Measurements from ENCODE around the gene EEF1AKMT3. TPM values are rescaled to one million over a fixed set of nuclear protein-coding genes. Genes with fewer than 3 reads are reported as not detected.

EEF1AKMT3 gene
- total RNA-seq, 5 donors from 2014 or later (not counting 1 experiment from before 2014, with no cell fraction given) = 2.4 to 5.1 (median 3.4) TPM

- Mint-ChIP-seq H3K27ac (no peak overlapping the region), H3K9me3 (no peaks in the 10 kb centered on the region), H3K27me3 (no peaks in the 10 kb centered on the region), H3K36me3 (peaks cover 6% of the 10 kb centered on the region), H3K4me3 (no peak overlapping the region), H3K4me1 (peaks cover 26 to 40% (median 35%) of the 10 kb centered on the region in 3 donors)
- ChIA-PET POLR2A (interaction anchor here in 1 of 2 donors (0.7 kb wide), 1 partner anchor 266 kb away, joined by 8 read pairs; no protein-coding TSS in a partner anchor), CTCF (interaction anchor here (0.7 to 1.2 kb wide), 3 partner anchors 10 to 16 kb away, joined by 4 to 8 read pairs (median 5); no protein-coding TSS in a partner anchor)
- Histone ChIP-seq H3K4me3 (ENCODE audit: control insufficient read depth in 1 of 2, extremely low read depth in 1 of 2, low read length in 1 of 2) (no peak overlapping the region), H3K9me3 (no peaks in the 10 kb centered on the region), H3K27me3 (replicated peaks in 1 of 2; ENCODE audit: control insufficient read depth in 2 of 2, extremely low read depth in 1 of 2, insufficient read depth in 2 of 2, low read length in 1 of 2) (no peaks in the 10 kb centered on the region), H3K4me1 (ENCODE audit: control insufficient read depth in 1 of 2, extremely low read depth in 1 of 2, insufficient read depth in 2 of 2, low read length in 2 of 2) (peaks cover 12 to 42% of the 10 kb centered on the region in 2 experiments), H3K36me3 (ENCODE audit: control insufficient read depth in 2 of 2, extremely low read depth in 1 of 2, insufficient read depth in 1 of 2, low read length in 1 of 2) (peaks cover 0 to 3% of the 10 kb centered on the region in 2 donors), H3K27ac (ENCODE audit: low read length) (no peak overlapping the region)
- DNase-seq = no peak
- WGBS (ENCODE audit: insufficient coverage) = 69% methylated on average over 2 of the region's 4 CpGs
- ATAC-seq (replicated peaks in 1 of 4) = no peak
These were observed 3.3 kb downstream of the EEF1AKMT3 start for GRCh38 chr12:57775563-57776246.

- ChIA-PET CTCF (no interaction called here), POLR2A (no interaction called here)
- no peak overlapping the region for H3K4me3 ChIP-seq (ENCODE audit: control insufficient read depth in 1 of 2, extremely low read depth in 1 of 2, low read length in 1 of 2)
- peaks cover 0 to 3% of the 10 kb centered on the region in 2 donors for H3K36me3 ChIP-seq (ENCODE audit: control insufficient read depth in 2 of 2, extremely low read depth in 1 of 2, insufficient read depth in 1 of 2, low read length in 1 of 2)
- Mint-ChIP-seq H3K36me3 (peaks cover 6% of the 10 kb centered on the region), H3K4me3 (no peak overlapping the region), H3K9me3 (no peaks in the 10 kb centered on the region), H3K4me1 (peaks cover 31 to 43% (median 37%) of the 10 kb centered on the region in 3 donors), H3K27ac (no peak overlapping the region), H3K27me3 (no peaks in the 10 kb centered on the region)
- peaks cover 10 to 43% of the 10 kb centered on the region in 2 experiments for H3K4me1 ChIP-seq (ENCODE audit: control insufficient read depth in 1 of 2, extremely low read depth in 1 of 2, insufficient read depth in 2 of 2, low read length in 2 of 2)
- H3K9me3 ChIP-seq = no peaks in the 10 kb centered on the region
- DNase-seq = no peak
- 81% methylated on average over 2 of the region's 2 CpGs for WGBS (ENCODE audit: insufficient coverage)
- H3K27ac ChIP-seq (ENCODE audit: low read length) = no peak overlapping the region
- no peak for ATAC-seq (replicated peaks in 1 of 4)
- no peaks in the 10 kb centered on the region for H3K27me3 ChIP-seq (replicated peaks in 1 of 2; ENCODE audit: control insufficient read depth in 2 of 2, extremely low read depth in 1 of 2, insufficient read depth in 2 of 2, low read length in 1 of 2)
These were observed 3.8 kb downstream of the EEF1AKMT3 start for GRCh38 chr12:57776247-57776587.

GRCh38 chr12:57777367-57777766 is 5.0 kb downstream of the EEF1AKMT3 start:
- no peak overlapping the region for H3K4me3 ChIP-seq (ENCODE audit: control insufficient read depth in 1 of 2, extremely low read depth in 1 of 2, low read length in 1 of 2)
- H3K9me3 ChIP-seq = no peaks in the 10 kb centered on the region
- WGBS (ENCODE audit: insufficient coverage) = 97% methylated on average over 3 of the region's 7 CpGs
- no peaks in the 10 kb centered on the region for H3K27me3 Mint-ChIP-seq
- no peak overlapping the region for H3K4me3 Mint-ChIP-seq
- H3K4me1 ChIP-seq (ENCODE audit: control insufficient read depth in 1 of 2, extremely low read depth in 1 of 2, insufficient read depth in 2 of 2, low read length in 2 of 2) = peaks cover 17 to 45% of the 10 kb centered on the region in 2 experiments
- H3K9me3 Mint-ChIP-seq = no peaks in the 10 kb centered on the region
- peaks cover 35 to 47% (median 40%) of the 10 kb centered on the region in 3 donors for H3K4me1 Mint-ChIP-seq
- ATAC-seq (replicated peaks in 1 of 4) (no peak), DNase-seq (no peak)
- POLR2A ChIA-PET = no interaction called here
- no peaks in the 10 kb centered on the region for H3K27me3 ChIP-seq (replicated peaks in 1 of 2; ENCODE audit: control insufficient read depth in 2 of 2, extremely low read depth in 1 of 2, insufficient read depth in 2 of 2, low read length in 1 of 2)
- H3K36me3 Mint-ChIP-seq = peaks cover 6% of the 10 kb centered on the region
- H3K36me3 ChIP-seq (ENCODE audit: control insufficient read depth in 2 of 2, extremely low read depth in 1 of 2, insufficient read depth in 1 of 2, low read length in 1 of 2) = peaks cover 0 to 3% of the 10 kb centered on the region in 2 donors
- no peak overlapping the region for H3K27ac Mint-ChIP-seq
- CTCF ChIA-PET = interaction anchor here in 1 of 2 donors (0.7 kb wide), 1 partner anchor 58 kb away, joined by 5 read pairs; no protein-coding TSS in a partner anchor
- H3K27ac ChIP-seq (ENCODE audit: low read length) = no peak overlapping the region

- H3K9me3 Mint-ChIP-seq = no peaks in the 10 kb centered on the region
- H3K4me1 Mint-ChIP-seq = peaks cover 40 to 51% (median 42%) of the 10 kb centered on the region in 3 donors
- Histone ChIP-seq H3K27me3 (replicated peaks in 1 of 2; ENCODE audit: control insufficient read depth in 2 of 2, extremely low read depth in 1 of 2, insufficient read depth in 2 of 2, low read length in 1 of 2) (no peaks in the 10 kb centered on the region), H3K36me3 (ENCODE audit: control insufficient read depth in 2 of 2, extremely low read depth in 1 of 2, insufficient read depth in 1 of 2, low read length in 1 of 2) (peaks cover 0 to 3% of the 10 kb centered on the region in 2 donors), H3K9me3 (no peaks in the 10 kb centered on the region), H3K4me1 (ENCODE audit: control insufficient read depth in 1 of 2, extremely low read depth in 1 of 2, insufficient read depth in 2 of 2, low read length in 2 of 2) (peaks cover 15 to 42% of the 10 kb centered on the region in 2 experiments), H3K4me3 (ENCODE audit: control insufficient read depth in 1 of 2, extremely low read depth in 1 of 2, low read length in 1 of 2) (no peak overlapping the region), H3K27ac (ENCODE audit: low read length) (no peak overlapping the region)
- 100% methylated on average over 3 of the region's 7 CpGs for WGBS (ENCODE audit: insufficient coverage)
- ChIA-PET POLR2A (no interaction called here), CTCF (interaction anchor here in 1 of 2 donors (0.6 to 0.7 kb wide), 2 partner anchors 57 to 100 kb away, joined by 3 to 5 read pairs; no protein-coding TSS in a partner anchor)
- H3K36me3 Mint-ChIP-seq = peaks cover 9% of the 10 kb centered on the region
- ATAC-seq (replicated peaks in 1 of 4) = no peak
- no peak overlapping the region for H3K27ac Mint-ChIP-seq
- H3K4me3 Mint-ChIP-seq = no peak overlapping the region
- no peak for DNase-seq
- H3K27me3 Mint-ChIP-seq = no peaks in the 10 kb centered on the region
These were observed 5.5 kb downstream of the EEF1AKMT3 start for GRCh38 chr12:57777911-57778310.

- DNase-seq (no peak), ATAC-seq (replicated peaks in 1 of 4) (no peak)
- peaks cover 0 to 5% of the 10 kb centered on the region in 2 donors for H3K36me3 ChIP-seq (ENCODE audit: control insufficient read depth in 2 of 2, extremely low read depth in 1 of 2, insufficient read depth in 1 of 2, low read length in 1 of 2)
- H3K4me3 ChIP-seq (ENCODE audit: control insufficient read depth in 1 of 2, extremely low read depth in 1 of 2, low read length in 1 of 2) = no peak overlapping the region
- H3K4me1 ChIP-seq (ENCODE audit: control insufficient read depth in 1 of 2, extremely low read depth in 1 of 2, insufficient read depth in 2 of 2, low read length in 2 of 2) = peaks cover 22 to 46% of the 10 kb centered on the region in 2 experiments
- H3K27ac ChIP-seq (ENCODE audit: low read length) = peak overlapping the region; percentile 75
- peaks cover 13% of the 10 kb centered on the region for H3K36me3 Mint-ChIP-seq
- peak overlapping the region; percentile 87 to 99 for H3K27ac Mint-ChIP-seq
- ChIA-PET POLR2A (no interaction called here), CTCF (interaction anchor here (0.5 to 1.2 kb wide), 3 partner anchors 23 to 125 kb away, joined by 3 to 4 read pairs (median 3); no protein-coding TSS in a partner anchor)
- H3K4me3 Mint-ChIP-seq = peak overlapping the region in 1 of 3 donors; percentile 42
- 80% methylated on average over 1 of the region's 1 CpG for WGBS (ENCODE audit: insufficient coverage)
- H3K27me3 ChIP-seq (replicated peaks in 1 of 2; ENCODE audit: control insufficient read depth in 2 of 2, extremely low read depth in 1 of 2, insufficient read depth in 2 of 2, low read length in 1 of 2) = no peaks in the 10 kb centered on the region
- H3K9me3 ChIP-seq = no peaks in the 10 kb centered on the region
- no peaks in the 10 kb centered on the region for H3K27me3 Mint-ChIP-seq
- no peaks in the 10 kb centered on the region for H3K9me3 Mint-ChIP-seq
- H3K4me1 Mint-ChIP-seq = peaks cover 44 to 56% (median 46%) of the 10 kb centered on the region in 3 donors
These were observed 7.3 kb downstream of the EEF1AKMT3 start for GRCh38 chr12:57779736-57780135.

GRCh38 chr12:57780284-57780897 is 8.0 kb downstream of the EEF1AKMT3 start:
- no peak for ATAC-seq (replicated peaks in 1 of 4)
- ChIA-PET CTCF (interaction anchor here in 1 of 2 donors (1.2 to 1.4 kb wide), 3 partner anchors 8 to 24 kb away, joined by 3 to 7 read pairs (median 4); partner anchors contain the start of genes EEF1AKMT3 and METTL1), POLR2A (no interaction called here)
- Mint-ChIP-seq H3K36me3 (peaks cover 13% of the 10 kb centered on the region), H3K9me3 (no peaks in the 10 kb centered on the region), H3K4me1 (peaks cover 44 to 56% (median 46%) of the 10 kb centered on the region in 3 donors), H3K27me3 (no peaks in the 10 kb centered on the region), H3K4me3 (peak overlapping the region in 1 of 3 donors; percentile 100), H3K27ac (peak overlapping the region; percentile 97 to 99)
- no peak for DNase-seq
- 81% methylated on average over 4 of the region's 4 CpGs for WGBS (ENCODE audit: insufficient coverage)
- Histone ChIP-seq H3K9me3 (no peaks in the 10 kb centered on the region), H3K36me3 (ENCODE audit: control insufficient read depth in 2 of 2, extremely low read depth in 1 of 2, insufficient read depth in 1 of 2, low read length in 1 of 2) (peaks cover 0 to 9% of the 10 kb centered on the region in 2 donors), H3K4me3 (ENCODE audit: control insufficient read depth in 1 of 2, extremely low read depth in 1 of 2, low read length in 1 of 2) (no peak overlapping the region), H3K27ac (ENCODE audit: low read length) (peak overlapping the region; percentile 75), H3K27me3 (replicated peaks in 1 of 2; ENCODE audit: control insufficient read depth in 2 of 2, extremely low read depth in 1 of 2, insufficient read depth in 2 of 2, low read length in 1 of 2) (no peaks in the 10 kb centered on the region), H3K4me1 (ENCODE audit: control insufficient read depth in 1 of 2, extremely low read depth in 1 of 2, insufficient read depth in 2 of 2, low read length in 2 of 2) (peaks cover 22 to 46% of the 10 kb centered on the region in 2 experiments)

Data from T-cell (primary cell).